OCI-LY7 (cell line): ENCODE results near the gene TMEM81. TPM values are rescaled to one million over a fixed set of nuclear protein-coding genes. Genes with fewer than 3 reads are reported as not detected.
A peak's percentile ranks its signal among the peaks of the same experiment; 100 is the strongest.

Source experiments
- Bru-seq: library from RNA; stranded (reverse); fragments of 400-500 nt; gene quantifications from one replicate; lab custom pipeline; 2021; lab: Mats Ljungman, UMichigan
- BruChase-seq, 2 experiments: library from RNA; stranded (reverse); fragments of 400-500 nt; gene quantifications; one replicate each; lab custom pipeline; 2021; lab: Mats Ljungman, UMichigan
- BruUV-seq: library from RNA; stranded (reverse); fragments of 400-500 nt; replicated peaks from 2 replicates; lab custom pipeline; 2021; lab: Mats Ljungman, UMichigan
- CTCF ChIA-PET: fragments of 300-600 bp; sonication (Branson Sonifier 250); formaldehyde crosslinking; loops from one replicate; lab custom pipeline; 2022; ENCODE audit warnings: antibody characterized with exemption; ENCODE audit not compliant: unreplicated experiment; lab: Charles Lee
- POLR2A ChIA-PET: fragments of 300-600 bp; sonication (Branson Sonifier 250); formaldehyde crosslinking; loops from one replicate; lab custom pipeline; 2022; ENCODE audit warnings: antibody characterized with exemption; lab: Charles Lee
- DNase-seq: peaks from one replicate; pipeline ENCODE4 v3.0.0-alpha.2; 2015; ENCODE audit warnings: low spot score
- H2AFZ ChIP-seq: fragments of 200-600 bp; sonication (generic), shearing (Covaris generic); 2 replicates; pipeline ENCODE4 v1.6.1; 2014; ENCODE audit warnings: mild to moderate bottlenecking, antibody characterized with exemption, low read length, moderate library complexity
- H3K27ac ChIP-seq: fragments of 200-600 bp; sonication (generic); 2 replicates; pipeline ENCODE4 v1.5.1; 2014; ENCODE audit warnings: mixed run types, low read depth, mild to moderate bottlenecking, moderate library complexity, low read length, inconsistent platforms; ENCODE audit not compliant: poor library complexity, severe bottlenecking
- H3K36me3 ChIP-seq: fragments of 200-600 bp; sonication (generic); 2 replicates; pipeline ENCODE4 v1.6.1; 2014; ENCODE audit warnings: mild to moderate bottlenecking, antibody characterized with exemption, low read length, moderate library complexity, mixed read lengths; ENCODE audit not compliant: insufficient read depth
- H3K4me1 ChIP-seq: fragments of 200-600 bp; sonication (generic); 2 replicates; pipeline ENCODE4 v1.5.1; 2014; ENCODE audit warnings: mild to moderate bottlenecking, low read length; ENCODE audit not compliant: insufficient read depth, poor library complexity, severe bottlenecking
- H3K4me2 ChIP-seq: fragments of 200-600 bp; sonication (generic); 2 replicates; pipeline ENCODE4 v1.6.1; 2014; ENCODE audit warnings: mild to moderate bottlenecking, low read length
- H3K4me3 ChIP-seq: fragments of 200-600 bp; sonication (generic); 2 replicates; pipeline ENCODE4 v1.5.1; 2014; ENCODE audit warnings: mild to moderate bottlenecking, low read depth, low read length; ENCODE audit not compliant: poor library complexity, severe bottlenecking
- H3K79me2 ChIP-seq: fragments of 200-600 bp; sonication (generic); 2 replicates; pipeline ENCODE4 v1.6.1; 2016; ENCODE audit warnings: low read depth, mild to moderate bottlenecking, low read length, moderate library complexity, mixed read lengths; ENCODE audit not compliant: insufficient read depth
- H3K9me2 ChIP-seq: fragments of 200-600 bp; sonication (generic); 2 replicates; pipeline ENCODE4 v1.6.1; 2016; ENCODE audit warnings: mild to moderate bottlenecking, low read length, mixed read lengths; ENCODE audit not compliant: insufficient read depth
- H3K9me3 ChIP-seq: fragments of 200-600 bp; sonication (generic); 2 replicates; pipeline ENCODE4 v1.6.1; 2014; ENCODE audit warnings: mild to moderate bottlenecking, mixed run types, low read length, mixed read lengths
- H4K20me1 ChIP-seq: fragments of 200-600 bp; sonication (generic); 2 replicates; pipeline ENCODE4 v1.6.1; 2014; ENCODE audit warnings: mild to moderate bottlenecking, antibody characterized with exemption, low read length, moderate library complexity, mixed read lengths; ENCODE audit not compliant: insufficient read depth
- EZH2phosphoT487 ChIP-seq: fragments of 200-600 bp; sonication (generic); IDR thresholded peaks from 2 replicates; pipeline ENCODE4 v1.6.1; 2018; ENCODE audit warnings: low read depth, borderline replicate concordance, mild to moderate bottlenecking, mixed run types, antibody characterized with exemption, low read length, moderate library complexity, mixed read lengths
- intact Hi-C: fragments of 100-400 bp; cut with micrococcal nuclease; formaldehyde crosslinking; loops from one replicate; pipeline ENCODE4 v1.10.0; 2022; ENCODE audit not compliant: unreplicated experiment
- long read RNA-seq: library from polyadenylated mRNA; stranded (forward); transcript quantifications from one replicate; pipeline ENCODE4 v2.0.0, GENCODE V29; 2022
- total RNA-seq, 2 experiments: library from RNA; depleted of rRNA in 1 of 2; stranded (reverse); fragments of >200 nt in 1 of 2; shearing (Covaris generic) in 1 of 2; gene quantifications; 2 replicates each; pipeline ENCODE4 v1.2.3, GENCODE V29; 2014 to 2022
- TF ChIP-seq, protein P1 (sequence below): fragments of 200-600 bp; sonication (generic); conservative IDR thresholded peaks from 2 replicates; pipeline ENCODE4 v1.5.1; 2014; ENCODE audit warnings: mild to moderate bottlenecking, antibody characterized with exemption, low read length, moderate library complexity, mixed read lengths

The TMEM81 gene, protein sequence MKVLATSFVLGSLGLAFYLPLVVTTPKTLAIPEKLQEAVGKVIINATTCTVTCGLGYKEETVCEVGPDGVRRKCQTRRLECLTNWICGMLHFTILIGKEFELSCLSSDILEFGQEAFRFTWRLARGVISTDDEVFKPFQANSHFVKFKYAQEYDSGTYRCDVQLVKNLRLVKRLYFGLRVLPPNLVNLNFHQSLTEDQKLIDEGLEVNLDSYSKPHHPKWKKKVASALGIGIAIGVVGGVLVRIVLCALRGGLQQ
- total RNA-seq (2014; rRNA removed; shearing (Covaris generic)) (2.7 and 3.4 TPM in 2 replicates), total RNA-seq (2022) (2.8 and 3.2 TPM in 2 replicates), Bru-seq, nascent RNA (percentile 66 among the genes with signal in this experiment), BruChase-seq, experiment 1, labeled RNA remaining after a 6-hour chase (percentile 73 among the genes with signal in this experiment), BruChase-seq, experiment 2, labeled RNA remaining after a 2-hour chase (percentile 83 among the genes with signal in this experiment)
- long read RNA-seq, partial matches to known transcripts, result 0 of 1 reads
- long read RNA-seq, other reads (novel, unspliced or antisense), result 0 of 1 reads

DNA sequence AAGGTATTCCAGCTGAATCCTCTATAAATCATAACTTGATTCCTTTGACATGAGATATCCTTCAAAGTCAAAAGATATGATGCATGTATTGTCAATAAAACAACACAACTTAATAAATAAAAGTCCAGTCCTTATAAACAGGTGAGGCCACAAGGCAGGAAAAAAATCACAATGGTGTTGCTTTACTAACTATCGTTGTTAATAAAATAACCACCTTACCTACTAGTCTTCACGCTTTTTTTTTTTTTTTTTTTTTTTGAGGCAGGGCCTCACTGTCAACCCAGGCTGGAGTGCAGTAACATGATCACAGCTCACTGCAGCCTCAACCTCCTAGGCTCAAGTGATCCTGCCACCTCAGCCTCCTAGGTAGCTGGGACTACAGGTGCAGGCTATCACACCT is at the start of gene TMEM81:
TSS of gene TMEM81 (minus strand) at position 101 of the 400 bp plus-strand sequence. CDS start 140 bp downstream, outside the sequence.
- intact Hi-C loops, result no loop called here
- Histone ChIP-seq H3K27ac (no peak within 1 kb of the TSS), H3K4me1 (no peaks in the 10 kb centered on the region), H3K9me3 (no peaks in the 10 kb centered on the region), H2AFZ (no peak within 1 kb of the TSS), H3K4me3 (no peak within 1 kb of the TSS), H3K36me3 (peaks cover 49% of the 10 kb centered on the region), H4K20me1 (no peaks in the 10 kb centered on the region), H3K9me2 (no peaks in the 10 kb centered on the region), H3K4me2 (no peak within 1 kb of the TSS), H3K79me2 (no peaks in the 10 kb centered on the region)
- BruUV-seq, result no TSS peak
- DNase-seq, result no peak
- CTCF ChIA-PET, result interaction anchor here (1.1 kb wide), 1 partner anchor 23 kb away, joined by 5 read pairs; no protein-coding TSS in a partner anchor
- no peak for TF ChIP-seq EZH2phosphoT487
- POLR2A ChIA-PET, result interaction anchor here (0.6 kb wide), 1 partner anchor 144 kb away, joined by 3 read pairs; no protein-coding TSS in a partner anchor

DNA sequence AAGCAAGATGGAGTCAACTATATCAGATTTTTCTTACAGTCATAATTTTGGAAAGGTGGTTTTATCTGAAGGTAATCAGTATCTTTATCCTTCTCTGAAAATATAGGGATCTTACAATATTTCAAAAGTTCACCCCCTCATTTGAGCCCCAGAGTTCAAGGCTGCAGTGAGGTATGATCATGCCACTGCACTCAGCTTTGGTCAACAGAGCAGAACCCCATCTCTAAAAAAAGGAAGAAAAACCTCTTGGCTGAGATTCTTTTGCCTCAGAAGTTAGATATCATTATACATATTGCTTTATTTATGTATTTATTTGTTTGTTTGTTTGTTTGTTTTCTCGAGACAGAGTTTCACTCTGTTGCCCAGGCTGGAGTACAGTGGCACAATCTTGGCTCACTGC is 49.0 kb upstream of the TMEM81 start:
- Histone ChIP-seq H3K4me2 (no peak overlapping the region), H3K4me1 (peaks cover 3% of the 10 kb centered on the region), H3K9me3 (no peaks in the 10 kb centered on the region), H4K20me1 (no peaks in the 10 kb centered on the region), H3K4me3 (no peak overlapping the region), H3K36me3 (no peaks in the 10 kb centered on the region), H3K9me2 (no peaks in the 10 kb centered on the region), H3K79me2 (no peaks in the 10 kb centered on the region), H3K27ac (no peak overlapping the region), H2AFZ (no peak overlapping the region)
- ChIA-PET POLR2A (interaction anchor here (0.8 to 2.9 kb wide), 2 partner anchors 11 to 28 kb away, joined by 3 to 13 read pairs; partner anchors contain the start of gene RBBP5), CTCF (interaction anchor here (0.6 kb wide), 1 partner anchor 30 kb away, joined by 3 read pairs; no protein-coding TSS in a partner anchor)
- intact Hi-C loops, result no loop called here
- no peak for DNase-seq
- TF ChIP-seq, protein P1, sequence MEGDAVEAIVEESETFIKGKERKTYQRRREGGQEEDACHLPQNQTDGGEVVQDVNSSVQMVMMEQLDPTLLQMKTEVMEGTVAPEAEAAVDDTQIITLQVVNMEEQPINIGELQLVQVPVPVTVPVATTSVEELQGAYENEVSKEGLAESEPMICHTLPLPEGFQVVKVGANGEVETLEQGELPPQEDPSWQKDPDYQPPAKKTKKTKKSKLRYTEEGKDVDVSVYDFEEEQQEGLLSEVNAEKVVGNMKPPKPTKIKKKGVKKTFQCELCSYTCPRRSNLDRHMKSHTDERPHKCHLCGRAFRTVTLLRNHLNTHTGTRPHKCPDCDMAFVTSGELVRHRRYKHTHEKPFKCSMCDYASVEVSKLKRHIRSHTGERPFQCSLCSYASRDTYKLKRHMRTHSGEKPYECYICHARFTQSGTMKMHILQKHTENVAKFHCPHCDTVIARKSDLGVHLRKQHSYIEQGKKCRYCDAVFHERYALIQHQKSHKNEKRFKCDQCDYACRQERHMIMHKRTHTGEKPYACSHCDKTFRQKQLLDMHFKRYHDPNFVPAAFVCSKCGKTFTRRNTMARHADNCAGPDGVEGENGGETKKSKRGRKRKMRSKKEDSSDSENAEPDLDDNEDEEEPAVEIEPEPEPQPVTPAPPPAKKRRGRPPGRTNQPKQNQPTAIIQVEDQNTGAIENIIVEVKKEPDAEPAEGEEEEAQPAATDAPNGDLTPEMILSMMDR, result no peak
- no TSS peak for BruUV-seq

DNA sequence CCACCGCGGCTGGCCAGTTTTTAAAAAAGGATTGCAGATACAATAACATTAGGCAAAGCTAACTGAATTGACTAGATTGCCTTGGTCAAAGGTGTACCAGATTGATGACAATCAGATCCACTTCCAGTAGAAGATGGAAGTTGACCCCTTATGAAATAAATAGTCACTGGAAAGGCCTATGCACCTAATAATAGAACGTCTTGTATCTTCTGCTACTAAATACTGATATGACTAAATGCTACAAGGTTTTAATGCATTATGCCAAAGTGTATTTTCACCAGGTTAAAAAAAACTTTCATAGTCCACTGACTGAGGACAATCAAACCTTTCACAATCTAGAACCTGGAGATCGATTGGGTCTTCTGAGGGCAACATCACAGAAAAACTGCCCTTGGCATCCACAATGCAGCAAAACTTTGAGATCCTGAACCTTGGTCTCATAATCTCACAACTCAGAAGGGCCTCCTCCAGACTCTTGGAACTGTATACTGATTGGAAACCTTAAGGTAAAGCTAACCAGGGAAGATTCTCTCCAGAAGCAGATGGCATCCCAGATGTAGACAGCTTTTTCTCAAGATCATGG is 45.3 kb upstream of the TMEM81 start:
- intact Hi-C loops, result loop anchor here (10.0 kb wide), 1 partner anchor 715 kb away; the partner anchor contains the start of gene PPP1R15B
- POLR2A ChIA-PET, result no interaction called here
- CTCF ChIA-PET, result no interaction called here

More for the DNA sequence above, 45.3 kb upstream of the TMEM81 start:
- no peak overlapping the region for H3K4me3 ChIP-seq
- no peaks in the 10 kb centered on the region for H3K9me3 ChIP-seq
- no peak overlapping the region for H3K4me2 ChIP-seq
- no peaks in the 10 kb centered on the region for H4K20me1 ChIP-seq
- H3K79me2 ChIP-seq, result no peaks in the 10 kb centered on the region
- no peak overlapping the region for H2AFZ ChIP-seq
- peaks cover 9% of the 10 kb centered on the region for H3K4me1 ChIP-seq
- no peaks in the 10 kb centered on the region for H3K9me2 ChIP-seq
- BruUV-seq, result no TSS peak
- no peak overlapping the region for H3K27ac ChIP-seq
- TF ChIP-seq, protein P1, result no peak
- no peak for TF ChIP-seq EZH2phosphoT487
- DNase-seq, result no peak
- H3K36me3 ChIP-seq, result no peaks in the 10 kb centered on the region
